ENCODE data around the gene NUP42.

DNA sequence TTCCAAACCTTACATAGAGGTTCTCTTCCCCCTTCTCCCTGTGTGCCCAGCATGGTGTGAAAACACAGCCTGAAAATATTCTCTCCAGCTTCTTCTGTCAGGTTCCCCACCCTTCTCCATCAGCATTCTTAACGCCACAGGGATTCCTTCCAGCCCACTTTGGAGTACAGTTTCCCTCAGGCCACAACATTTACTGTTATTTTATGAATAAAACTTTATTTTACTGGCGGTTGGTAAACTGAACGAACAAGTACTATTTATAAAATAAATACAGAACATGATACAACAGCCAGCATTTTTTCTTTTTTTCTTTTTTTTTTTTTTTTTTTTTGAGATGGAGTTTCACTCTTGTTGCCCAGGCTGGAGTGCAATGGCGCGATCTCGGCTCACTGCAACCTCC, 33.1 kb downstream of the NUP42 start:
- TF ChIP-seq POLR2AphosphoS5 (IDR thresholded peaks at IDR 0.05; ENCODE audit: low read depth, low read length) (no peak), TAF1 (IDR thresholded peaks at IDR 0.05; ENCODE audit: borderline replicate concordance, low read depth, low read length) (no peak), POLR2A (IDR thresholded peaks at IDR 0.05; ENCODE audit: low read depth, low read length) (no peak)
